NCI-H2227 treated with DMSO at 0.1 percent for 48 hours (cell line): ENCODE results near the gene PBLD.

Experiments used
- DNase-seq: peaks from one replicate; lab custom pipeline; 2025; lab: John Stamatoyannopoulos, UW

Gene PBLD

DNA sequence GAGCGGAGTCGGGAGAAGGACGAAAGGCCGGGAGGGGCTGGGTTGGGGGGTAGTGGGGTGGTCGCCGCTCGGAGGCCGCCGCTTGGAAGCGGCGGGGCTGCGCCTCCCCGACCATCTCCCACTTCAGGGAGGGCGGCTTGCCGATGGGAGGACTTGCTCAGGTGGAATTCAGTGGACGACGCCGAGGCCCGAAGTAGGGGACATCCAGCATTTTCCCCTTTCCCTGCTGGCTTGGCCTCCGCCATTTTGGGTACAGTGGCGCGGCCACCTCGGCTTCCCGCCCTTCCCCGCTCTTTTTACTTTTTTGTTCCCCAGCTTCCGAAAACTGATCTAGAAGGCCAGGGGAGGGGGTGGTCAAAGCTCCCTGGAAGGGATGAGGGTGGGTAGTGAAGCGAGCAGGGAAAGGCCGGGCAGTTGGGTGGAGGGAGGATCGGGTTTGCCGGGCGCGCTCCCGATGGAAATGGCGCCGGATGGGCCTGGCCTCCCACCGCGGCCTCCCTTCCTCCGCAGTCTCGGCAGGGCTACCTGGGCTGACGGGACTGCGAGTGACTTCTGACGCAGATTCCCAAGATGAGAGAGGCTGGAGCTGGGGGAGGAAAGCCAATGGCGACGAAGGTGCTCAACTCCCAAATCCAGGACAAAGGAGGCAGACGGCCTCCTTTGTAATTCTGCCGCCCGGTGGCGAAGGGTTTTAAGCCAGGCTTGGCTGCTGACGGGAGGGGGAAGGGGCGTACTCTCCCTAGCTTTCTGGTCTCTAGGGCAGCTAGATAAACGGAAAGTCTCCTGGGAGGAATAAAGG lies at the start of gene PBLD:
PBLD (minus strand) TSS at position 670 of the 799 bp plus-strand sequence. CDS start 26,084 bp downstream, outside the sequence.
- DNase-seq = peak; percentile 64

DNA sequence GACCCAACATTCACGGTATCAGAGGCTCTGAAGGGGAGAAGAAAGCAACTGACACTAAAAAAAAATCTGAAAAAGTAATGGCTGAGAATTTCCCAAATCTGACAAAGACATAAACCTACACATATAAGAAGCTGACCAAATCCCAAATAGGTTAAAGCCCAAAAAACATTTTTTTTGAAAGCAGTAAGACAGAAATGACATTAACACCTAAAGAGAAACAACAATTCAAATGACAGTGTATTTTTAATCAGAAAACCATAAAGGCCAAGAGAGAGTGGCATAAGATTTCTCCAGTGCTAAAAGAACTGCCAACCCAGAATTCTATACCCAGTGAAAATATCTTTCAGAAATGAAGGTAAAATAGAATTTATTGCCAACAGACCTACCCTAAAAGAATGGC lies 38.9 kb upstream of the PBLD start:
- DNase-seq = no peak

DNA sequence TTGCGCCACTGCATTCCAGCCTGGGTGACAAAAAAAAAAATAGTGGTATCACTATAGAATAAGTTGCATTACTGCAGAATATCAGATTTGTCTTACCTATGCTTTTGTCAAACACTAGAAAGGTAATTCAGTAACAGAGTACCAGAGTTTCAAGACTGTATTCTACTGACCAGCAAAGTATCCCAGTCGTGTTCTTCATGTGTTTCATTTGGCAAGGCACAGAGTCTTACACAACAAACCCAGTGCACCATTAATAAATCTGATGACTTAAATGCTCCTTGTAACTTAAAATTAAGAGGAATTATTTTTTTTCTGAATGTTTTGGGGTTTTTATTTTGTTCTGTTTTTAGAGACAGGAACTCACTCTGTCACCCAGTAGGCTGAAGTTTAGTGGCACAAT lies 34.4 kb upstream of the PBLD start:
- DNase-seq = no peak

DNA sequence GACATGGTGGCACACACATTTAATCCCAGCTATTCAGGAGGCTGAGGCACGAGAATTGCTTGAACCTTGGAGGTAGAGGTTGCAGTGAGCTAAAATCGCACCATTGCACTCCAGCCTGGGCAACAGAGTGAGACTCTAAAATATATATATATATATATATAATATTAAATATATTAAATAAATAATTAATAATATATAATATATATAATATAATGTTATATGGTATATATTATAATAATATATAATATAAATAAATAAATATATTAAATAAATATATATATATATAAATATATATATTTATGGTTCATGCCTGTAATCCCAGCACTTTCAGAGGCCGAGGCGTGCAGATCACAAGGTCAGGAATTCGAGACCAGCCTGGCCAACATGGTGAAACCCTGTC lies 33.9 kb upstream of the PBLD start:
- DNase-seq = no peak

DNA sequence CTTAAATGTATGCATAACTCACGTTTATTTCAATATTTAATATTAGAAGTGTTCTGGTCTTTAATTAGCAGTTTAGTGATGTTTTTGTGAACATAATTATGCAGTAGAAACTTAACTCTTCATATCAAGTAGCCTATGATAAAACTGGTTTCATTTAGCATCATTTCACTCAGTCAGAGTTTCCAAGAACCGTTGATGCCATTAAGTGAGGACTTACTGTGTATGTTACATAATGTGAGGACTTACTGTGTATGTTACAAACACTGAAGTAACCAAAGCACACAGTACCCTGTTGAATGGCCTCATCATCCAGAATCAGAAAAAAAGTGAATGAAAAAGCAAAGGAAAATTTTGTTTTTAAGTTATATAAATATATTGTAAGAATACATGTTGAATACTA lies 32.9 kb upstream of the PBLD start:
- DNase-seq = no peak

DNA sequence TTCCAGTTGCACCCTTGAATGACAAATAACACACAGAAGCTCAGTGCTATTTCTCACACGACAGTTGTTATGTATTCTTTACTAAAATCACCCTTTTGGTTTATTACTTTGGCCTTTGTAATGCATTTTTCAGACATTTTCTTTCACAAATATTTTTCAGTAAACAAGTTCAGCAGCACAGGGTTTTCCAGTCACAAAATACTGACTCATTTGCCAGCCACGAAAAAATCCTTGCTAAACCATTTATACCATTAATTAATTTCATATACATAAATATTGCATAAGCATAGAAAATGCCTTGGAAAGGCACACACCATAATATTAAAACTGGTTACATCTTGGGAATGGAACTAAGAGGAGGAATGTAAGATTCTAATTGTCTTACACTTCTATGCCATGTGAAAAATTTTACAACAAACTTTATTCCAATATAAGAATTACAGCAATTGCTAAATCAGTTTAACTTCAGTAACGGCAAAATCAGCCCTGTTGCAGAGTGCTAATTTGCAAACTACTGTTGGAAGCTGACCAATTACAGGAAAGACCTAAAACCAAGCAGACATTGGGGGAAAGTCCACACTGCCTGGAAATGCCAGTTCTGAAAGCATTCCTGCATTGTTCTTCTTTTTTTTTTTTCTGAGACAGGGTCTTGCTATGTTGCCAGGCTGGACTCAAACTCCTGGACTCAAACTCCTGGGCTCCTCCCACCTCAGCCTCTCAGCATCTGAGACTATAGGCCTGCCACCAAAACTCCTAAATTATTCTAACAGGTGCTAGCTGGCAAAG lies 31.6 kb upstream of the PBLD start:
- no peak for DNase-seq

DNA sequence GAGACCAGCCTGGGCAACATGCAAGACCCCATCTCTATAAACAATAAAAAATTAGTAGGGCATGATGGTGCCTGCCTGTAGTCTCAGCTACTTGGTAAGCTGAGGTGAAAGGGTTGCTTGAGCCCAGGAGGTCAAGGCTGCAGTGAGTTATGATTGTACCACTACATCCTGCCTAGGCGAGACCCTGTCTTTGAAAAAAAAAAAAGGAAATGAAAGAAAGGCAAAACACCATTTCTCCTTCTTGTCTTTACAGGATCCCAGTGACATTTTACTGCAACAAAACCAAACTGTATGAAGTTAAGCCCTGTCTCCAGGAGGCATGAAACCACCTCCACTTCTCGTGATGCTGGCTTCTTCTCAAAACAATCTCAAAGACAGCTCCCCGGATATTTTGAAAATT lies 29.9 kb upstream of the PBLD start:
- DNase-seq = no peak

DNA sequence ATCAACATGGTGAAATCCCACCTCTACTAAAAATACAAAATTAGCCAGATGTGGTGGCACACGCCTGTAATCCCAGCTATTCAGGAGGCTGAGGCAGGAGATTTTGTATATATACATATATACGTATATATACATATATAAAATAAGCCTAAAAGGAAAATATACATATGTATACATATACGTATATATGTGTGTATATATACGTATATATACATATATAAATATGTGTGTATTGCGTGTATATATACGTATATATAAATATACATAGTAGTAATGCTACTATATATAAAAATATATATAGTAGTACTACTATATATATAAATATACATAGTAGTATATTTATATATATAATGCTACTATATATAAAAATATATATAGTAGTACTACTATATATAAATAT lies 26.5 kb upstream of the PBLD start:
- DNase-seq = no peak

DNA sequence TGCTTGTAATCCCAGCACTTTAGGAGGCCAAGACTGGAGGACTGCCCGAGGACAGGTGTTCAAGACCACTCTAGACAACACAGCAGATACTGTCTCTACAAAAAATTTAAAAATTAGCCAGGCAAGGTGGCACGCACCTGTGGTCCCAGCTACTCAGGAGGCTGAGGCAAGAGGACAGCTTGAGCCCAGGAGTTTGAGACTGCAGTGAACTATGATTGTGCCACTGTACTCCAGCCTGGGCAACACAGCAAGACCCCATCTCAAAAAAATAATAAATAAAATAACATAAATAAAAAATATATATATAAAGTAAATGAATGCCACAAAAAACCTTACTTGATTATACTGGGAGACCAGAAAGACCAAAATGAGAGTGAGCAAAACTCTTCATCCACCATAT lies 20.8 kb upstream of the PBLD start:
- DNase-seq = no peak

DNA sequence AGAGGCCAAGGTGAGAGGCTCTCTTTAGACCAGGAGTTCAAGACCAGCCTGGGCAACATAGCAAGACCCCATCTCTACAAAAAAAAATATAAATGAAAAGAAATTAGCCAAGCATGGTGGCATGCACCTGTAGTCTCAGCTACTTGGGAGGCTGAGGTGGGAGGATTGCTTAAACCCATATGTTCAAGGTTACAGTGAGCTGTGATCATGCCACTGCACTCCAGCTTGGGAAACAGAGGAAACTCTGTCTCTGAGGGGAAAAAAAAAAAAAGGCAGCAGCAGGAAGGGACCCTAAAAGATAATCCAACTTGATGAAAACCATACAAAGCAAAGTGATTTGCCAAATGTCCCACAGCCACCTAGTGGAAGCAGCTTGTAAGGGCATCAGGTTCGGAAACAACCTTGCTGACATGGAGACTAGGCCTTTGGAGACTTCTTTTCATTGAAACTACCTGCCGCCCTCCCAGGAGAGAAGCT lies 15.6 kb upstream of the PBLD start:
- no peak for DNase-seq

DNA sequence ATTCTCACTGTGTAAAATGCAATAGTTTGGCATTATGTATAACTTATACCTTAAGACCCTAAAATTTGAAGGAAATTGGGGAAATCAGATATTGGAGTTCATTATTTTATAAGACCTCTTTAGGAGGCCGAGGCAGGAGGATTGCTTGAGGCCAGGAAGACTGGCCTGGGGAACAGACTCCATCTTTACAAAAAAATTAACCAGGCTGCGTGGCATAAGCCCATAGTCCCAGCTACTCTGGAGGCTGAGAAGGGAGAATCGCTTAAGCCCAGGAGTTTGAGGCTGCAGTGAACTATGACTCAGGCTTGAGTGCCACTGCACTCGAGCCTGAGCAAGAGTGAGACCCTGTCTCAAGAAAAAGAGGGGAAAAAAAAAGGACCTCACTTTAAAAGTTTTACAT lies 14.0 kb upstream of the PBLD start:
- DNase-seq = no peak

DNA sequence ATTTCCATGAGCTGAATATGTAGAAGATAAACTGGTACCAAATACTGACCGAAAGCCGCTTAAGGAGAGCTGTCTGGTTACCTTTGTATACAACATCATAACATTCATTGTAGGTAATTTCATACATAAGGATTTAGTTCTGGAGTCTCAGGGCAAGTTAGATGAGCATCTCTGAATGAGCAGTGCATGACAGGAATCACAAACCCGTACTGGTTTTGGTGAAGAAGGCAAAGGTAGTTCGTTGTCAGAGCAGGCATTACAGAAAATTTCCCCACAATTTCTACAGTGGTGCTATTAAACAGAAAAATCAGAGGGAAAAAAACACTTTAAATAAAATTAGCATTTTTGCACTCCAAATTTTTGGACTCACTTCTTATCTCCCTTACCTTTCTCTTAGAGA lies 12.9 kb upstream of the PBLD start:
- DNase-seq = no peak

DNA sequence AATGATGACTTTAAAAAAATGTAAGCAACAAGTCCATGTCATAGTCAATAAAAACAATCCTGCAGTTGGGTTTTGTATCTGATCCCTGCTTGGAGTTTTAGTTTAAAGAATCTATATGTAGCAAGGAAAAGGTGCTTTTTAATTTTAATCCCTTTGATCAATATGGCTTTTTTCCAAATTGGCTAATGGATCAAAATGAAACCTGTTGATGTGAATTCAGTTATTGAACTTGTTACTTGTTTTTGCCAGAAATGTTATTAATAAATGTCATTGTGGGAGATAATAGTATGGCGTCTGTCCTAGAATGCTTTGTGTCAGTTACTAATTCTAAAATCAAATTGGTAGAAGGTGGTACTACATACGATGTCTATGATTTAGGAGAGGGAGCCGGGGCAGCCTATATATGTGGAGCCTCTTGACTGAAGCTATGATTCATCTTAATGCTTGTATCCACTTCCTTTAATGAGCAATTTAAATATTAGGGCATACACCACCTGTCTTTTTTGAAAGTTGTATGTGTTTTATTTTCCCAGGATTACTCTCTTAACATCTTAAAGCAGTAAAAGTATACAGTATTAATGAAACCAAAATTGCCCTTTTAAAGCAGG lies 10.3 kb upstream of the PBLD start:
- no peak for DNase-seq

DNA sequence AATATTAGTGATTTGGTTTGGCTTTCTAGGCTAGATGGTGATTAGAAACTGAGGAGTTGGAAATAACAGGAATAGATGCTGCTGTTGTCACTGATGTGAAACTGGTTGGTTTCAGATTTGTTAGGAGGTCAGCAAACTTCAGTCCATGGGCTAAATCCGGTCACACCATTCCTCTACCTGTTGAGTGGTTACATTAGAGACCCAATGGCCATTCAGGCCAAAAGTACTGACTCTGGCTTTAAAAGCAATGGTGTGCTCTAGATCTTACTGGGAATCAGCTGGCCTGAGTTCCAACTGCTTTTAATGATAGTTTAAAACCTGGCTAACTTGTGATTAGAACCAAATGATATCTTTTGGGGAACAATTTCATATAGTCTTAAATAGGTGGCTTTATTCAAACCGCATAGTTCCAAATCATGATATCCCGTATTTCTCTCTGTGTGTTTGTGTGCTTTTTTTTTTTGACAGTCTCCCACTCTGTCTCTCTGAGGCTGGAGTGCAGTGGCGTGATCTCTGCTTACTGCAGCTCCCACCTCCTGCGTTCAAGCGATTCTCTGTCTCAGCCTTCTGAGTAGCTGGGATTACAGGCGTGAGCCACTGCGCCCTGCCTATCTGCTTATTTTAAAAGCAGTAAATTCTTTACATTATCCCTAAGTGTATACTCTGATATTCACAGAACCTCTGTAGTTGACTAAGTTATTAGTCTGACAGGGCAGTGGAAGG lies 7.8 kb upstream of the PBLD start:
- no peak for DNase-seq

DNA sequence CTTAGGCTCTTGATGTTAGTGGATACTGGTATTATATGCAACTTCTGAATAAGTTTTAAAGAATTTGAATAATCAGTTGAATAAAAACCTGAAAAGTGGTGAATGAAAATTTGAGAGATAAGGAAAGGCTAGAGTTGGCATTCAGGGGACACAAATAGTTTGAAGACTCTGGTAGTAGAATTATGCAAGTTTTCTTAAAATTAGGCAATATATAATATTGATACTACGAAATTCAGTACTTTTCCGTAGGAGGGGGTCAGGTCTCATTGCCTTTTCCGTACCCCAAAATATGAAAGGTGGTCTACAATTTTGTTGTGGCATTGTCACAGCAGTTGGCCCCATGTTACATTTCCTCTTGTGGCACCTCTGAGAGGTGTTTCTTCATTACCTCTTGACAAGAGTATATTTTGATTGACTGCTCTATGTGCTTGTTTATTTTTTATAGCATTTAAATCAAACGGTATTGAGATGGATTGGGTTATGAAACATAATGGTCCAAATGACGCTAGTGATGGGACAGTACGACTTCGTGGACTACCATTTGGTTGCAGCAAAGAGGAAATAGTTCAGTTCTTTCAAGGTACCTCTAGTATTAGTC lies 4.1 kb upstream of the PBLD start:
- no peak for DNase-seq

DNA sequence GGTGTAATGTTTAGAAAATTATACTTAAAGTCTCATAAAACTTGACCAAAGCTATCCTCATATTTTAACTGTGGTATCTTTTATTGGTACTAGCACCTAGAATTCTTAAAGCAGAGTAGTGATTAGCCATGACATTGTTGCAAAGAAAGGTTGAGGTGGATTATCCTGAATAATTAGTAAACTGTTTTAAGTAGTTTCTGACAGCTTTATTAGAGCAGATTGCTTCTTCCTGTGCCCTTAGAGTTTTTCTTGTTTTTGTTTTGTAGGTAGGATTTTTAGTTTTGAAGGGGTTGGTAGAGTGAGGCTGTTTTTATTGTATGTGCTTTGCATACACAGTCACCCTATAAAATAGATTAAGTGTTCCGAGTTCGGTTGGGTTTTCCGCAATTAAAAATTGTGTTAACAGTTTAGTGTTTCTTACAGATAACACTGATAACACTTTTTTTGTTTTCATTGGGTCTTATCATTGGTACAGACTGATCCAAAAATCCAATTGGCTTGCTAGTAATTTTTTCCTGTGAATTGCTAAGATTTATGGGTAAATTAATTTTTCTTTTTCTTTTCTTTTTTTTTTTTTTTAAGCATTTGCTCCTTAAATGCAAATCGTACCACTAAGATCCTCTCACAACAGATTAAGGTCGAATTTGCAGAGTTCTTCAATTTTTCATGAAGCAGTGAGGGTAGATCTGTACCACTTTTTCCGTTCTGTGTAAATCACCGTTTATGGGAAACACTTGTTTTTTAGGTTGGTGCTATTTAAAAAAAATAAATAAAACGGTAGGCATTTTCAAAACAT lies 2.1 kb upstream of the PBLD start:
- DNase-seq = no peak

DNA sequence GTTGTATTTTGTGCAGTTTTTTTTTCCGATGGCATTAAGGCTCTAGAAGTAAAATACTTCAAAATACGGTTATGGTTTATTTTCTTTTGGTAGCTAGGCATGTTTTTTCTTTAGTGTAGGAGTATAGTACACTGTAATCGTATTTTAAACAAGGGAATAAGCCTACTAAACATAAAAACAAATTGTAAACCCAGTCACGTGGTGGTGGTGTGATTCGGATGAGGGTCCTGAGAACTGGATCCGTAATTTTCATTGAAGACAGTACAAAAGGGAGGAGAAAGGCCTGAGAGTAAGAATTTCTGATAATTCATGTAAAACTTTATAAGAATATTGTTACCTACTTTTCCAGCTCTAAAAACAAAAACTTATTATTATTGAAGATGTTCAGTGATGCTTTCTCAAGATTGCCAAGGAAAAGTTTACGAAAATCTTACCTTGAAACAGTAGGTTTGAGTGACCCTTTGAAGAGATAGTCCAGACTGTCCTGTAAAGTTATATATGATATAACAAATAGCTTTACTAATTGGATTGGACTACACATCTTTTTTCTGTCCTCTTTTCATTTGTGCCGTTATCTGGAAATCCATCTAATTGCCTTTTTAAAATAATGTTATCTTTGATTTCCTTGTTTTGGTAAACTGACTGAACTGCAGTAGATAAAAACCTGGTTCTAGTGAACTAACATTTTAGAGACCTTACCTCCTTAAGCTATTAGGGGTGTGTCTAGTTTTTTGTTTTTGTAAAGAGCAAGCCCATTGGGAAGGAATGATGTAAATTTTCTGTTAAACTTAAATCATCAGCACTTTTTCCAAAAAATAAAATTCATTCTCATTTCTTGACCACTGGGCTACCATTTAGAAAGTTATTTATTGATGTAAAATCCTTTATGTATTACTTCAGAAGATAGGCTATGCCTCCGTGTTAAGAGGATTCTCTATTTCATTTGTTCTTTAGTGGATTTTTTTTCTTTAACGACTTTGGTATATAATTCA lies 1.0 kb upstream of the PBLD start:
- no peak for DNase-seq

DNA sequence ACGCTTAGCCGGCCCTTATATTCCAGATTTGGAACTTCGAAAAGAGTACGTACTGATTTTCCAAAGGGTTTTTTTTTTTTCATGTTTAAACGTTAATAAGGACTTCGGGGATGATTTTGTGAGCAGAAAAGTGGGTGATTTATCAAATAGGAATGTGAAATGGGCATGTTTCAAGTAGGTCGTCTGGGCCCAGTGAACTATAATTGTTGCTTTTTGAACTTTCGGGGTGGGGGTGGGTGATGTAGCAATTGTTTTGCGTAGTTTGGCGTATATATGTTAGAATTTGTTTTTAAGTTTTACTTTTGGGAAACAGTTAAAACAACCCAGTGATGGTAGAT lies 299 bp upstream of the PBLD start:
- no peak for DNase-seq

DNA sequence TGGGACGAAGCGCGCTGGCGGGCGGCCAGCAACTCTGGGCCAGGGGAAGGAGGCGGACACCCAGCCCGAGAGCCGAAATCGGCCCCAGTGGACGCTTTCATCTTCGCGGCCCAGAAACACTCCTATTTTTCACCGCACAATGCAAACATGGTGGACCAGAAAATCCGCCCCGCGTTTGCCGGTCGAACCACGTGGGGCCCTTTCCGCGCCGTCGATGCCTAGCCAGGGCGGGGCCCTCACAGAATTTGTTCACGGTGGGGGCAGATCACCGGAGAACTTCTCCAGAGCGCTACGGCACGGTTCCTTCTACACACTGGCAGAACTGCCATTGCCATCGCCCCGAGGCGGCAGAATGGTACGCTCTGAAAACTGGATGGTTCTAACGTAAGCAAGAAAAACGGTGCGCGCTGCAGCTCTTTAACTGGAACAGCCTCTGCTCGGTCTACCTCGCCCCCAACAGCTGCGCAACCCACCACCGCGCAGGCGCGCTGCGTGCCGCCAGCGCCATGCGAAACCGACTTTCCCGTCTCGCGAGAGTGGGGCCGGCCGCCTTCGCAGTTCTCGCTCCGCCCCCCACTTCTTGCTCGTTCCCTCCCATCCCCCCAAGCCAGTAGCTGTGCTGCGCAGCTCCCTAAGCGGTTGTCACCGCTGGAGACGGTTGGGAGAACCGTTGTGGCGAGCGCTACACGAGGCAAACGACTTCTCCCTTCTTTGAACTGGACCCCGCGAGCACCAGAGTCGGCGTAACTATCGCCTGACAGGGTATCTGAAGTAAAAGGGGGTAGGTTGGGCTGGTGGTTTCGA lies 1.1 kb downstream of the PBLD start, which contains the start of gene HNRNPH3:
HNRNPH3 (plus strand) TSS at position 610 of the 804 bp plus-strand sequence. CDS start 5,158 bp downstream, outside the sequence.
- DNase-seq = peak; percentile 94
